B cell (primary cell): Measurements from ENCODE around the gene RIC3. TPM values are rescaled to one million over a fixed set of nuclear protein-coding genes. Genes with fewer than 3 reads are reported as not detected.

Experiments
- ATAC-seq: fragments of 200-7000 bp; cut with Tn5 transposase; one replicate; pipeline ENCODE4 v1.10.0; 2021; ENCODE audit warnings: low read depth, mild to moderate bottlenecking, moderate number of reproducible peaks, moderate library complexity
- CTCF ChIA-PET: fragments of 350-600 bp; sonication (Branson Sonifier 250); formaldehyde crosslinking; loops from one replicate; lab custom pipeline; 2021; ENCODE audit warnings: antibody characterized with exemption, inconsistent platforms; lab: Charles Lee
- POLR2A ChIA-PET: fragments of 350-600 bp; sonication (Branson Sonifier 250); formaldehyde crosslinking; loops from one replicate; lab custom pipeline; 2021; ENCODE audit warnings: antibody characterized with exemption; lab: Charles Lee
- DNase-seq: peaks from one replicate; pipeline ENCODE4 v3.0.0; 2013
- H2AFZ ChIP-seq: 2 replicates; pipeline ENCODE4 v1.6.1; 2012; ENCODE audit warnings: mild to moderate bottlenecking, low read depth, low read length; ENCODE audit not compliant: insufficient read depth, poor library complexity, severe bottlenecking
- H3K27ac ChIP-seq, 2 donors: 1 replicate in 1 of 2; 2 replicates in 1 of 2; pipeline ENCODE4 v1.5.1; 2012 to 2013; ENCODE audit warnings: low read length in 2 of 2, mild to moderate bottlenecking in 2 of 2, moderate library complexity in 1 of 2
- H3K27me3 ChIP-seq, 4 experiments: fragments of 200-600 bp in 1 of 4; sonication (generic) in 1 of 4; replicated peaks in 1 of 4; 1 replicate in 2 of 4; 2 replicates in 2 of 4; pipeline versions ENCODE4 v1.6.1 to v1.7.0; 2013 to 2016; ENCODE audit warnings: low read length in 3 of 4, mild to moderate bottlenecking in 2 of 4, mixed read lengths in 1 of 4, moderate library complexity in 1 of 4; ENCODE audit not compliant: insufficient read depth in 4 of 4, control insufficient read depth in 3 of 4; ENCODE audit errors: control extremely low read depth in 1 of 4
- H3K36me3 ChIP-seq, 2 experiments: replicated peaks in 1 of 2; 1 replicate in 1 of 2; 2 replicates in 1 of 2; pipeline versions ENCODE4 v1.6.1 to v1.7.1; 2013; ENCODE audit warnings: low read length in 1 of 2; ENCODE audit not compliant: insufficient read depth in 2 of 2, control insufficient read depth in 1 of 2; ENCODE audit errors: control extremely low read depth in 1 of 2, extremely low read depth in 1 of 2
- H3K4me1 ChIP-seq, 2 donors: fragments of 200-600 bp in 1 of 2; sonication (generic) in 1 of 2; 1 replicate in 1 of 2; 2 replicates in 1 of 2; pipeline versions ENCODE4 v1.5.1 to v1.6.1; 2013 to 2017; ENCODE audit warnings: low read length in 2 of 2; ENCODE audit not compliant: control insufficient read depth in 2 of 2, insufficient read depth in 2 of 2
- H3K4me2 ChIP-seq: replicated peaks from 2 replicates; pipeline ENCODE3; 2012; ENCODE audit warnings: mild to moderate bottlenecking, low read depth, low read length; ENCODE audit not compliant: poor library complexity, severe bottlenecking
- H3K4me3 ChIP-seq, 5 experiments: fragments of 200-600 bp in 1 of 5; sonication (generic) in 1 of 5; 1 replicate in 3 of 5; 2 replicates in 2 of 5; pipeline versions ENCODE4 v1.5.1 to v1.7.0; 2011 to 2016; ENCODE audit warnings: low read length in 4 of 5, mild to moderate bottlenecking in 4 of 5, low read depth in 2 of 5, control low read depth in 1 of 5, moderate library complexity in 1 of 5; ENCODE audit not compliant: insufficient read depth in 1 of 5; ENCODE audit errors: control extremely low read depth in 1 of 5, extremely low read depth in 1 of 5
- H3K79me2 ChIP-seq: fragments of 200-600 bp; sonication (generic); one replicate; pipeline ENCODE4 v1.6.0; 2016; ENCODE audit warnings: low read length; ENCODE audit not compliant: control insufficient read depth, insufficient read depth
- H3K9ac ChIP-seq: fragments of 200-600 bp; sonication (generic); 2 replicates; pipeline ENCODE4 v1.6.1; 2017; ENCODE audit warnings: mild to moderate bottlenecking, low read length, moderate library complexity
- H3K9me3 ChIP-seq, 3 donors: one replicate each; pipeline versions ENCODE4 v1.6.1 to v1.7.1; 2013; ENCODE audit warnings: low read length in 2 of 3; ENCODE audit not compliant: control insufficient read depth in 2 of 3, insufficient read depth in 1 of 3; ENCODE audit errors: control extremely low read depth in 1 of 3
- H4K20me1 ChIP-seq: 2 replicates; pipeline ENCODE4 v1.6.0; 2012; ENCODE audit warnings: mild to moderate bottlenecking, low read length; ENCODE audit not compliant: insufficient read depth, control insufficient read depth, poor library complexity, severe bottlenecking
- H3K27ac Mint-ChIP-seq: one replicate; pipeline ENCODE4 v1.8.0; 2021; ENCODE audit warnings: mixed read lengths
- H3K27me3 Mint-ChIP-seq: one replicate; pipeline ENCODE4 v1.8.0; 2021; ENCODE audit warnings: mixed read lengths
- H3K4me1 Mint-ChIP-seq: one replicate; pipeline ENCODE4 v1.8.0; 2021; ENCODE audit warnings: mixed read lengths
- H3K4me3 Mint-ChIP-seq: one replicate; pipeline ENCODE4 v1.8.0; 2021; ENCODE audit warnings: mixed read lengths
- H3K9me3 Mint-ChIP-seq: one replicate; pipeline ENCODE4 v1.8.0; 2022; ENCODE audit warnings: mixed read lengths; ENCODE audit not compliant: insufficient read depth
- CTCF ChIP-seq: fragments of 200-600 bp; IDR thresholded peaks from one replicate; pipeline ENCODE4 v1.8.0; 2022; ENCODE audit warnings: antibody characterized with exemption, mild to moderate bottlenecking
- EZH2 ChIP-seq: IDR thresholded peaks from 2 replicates; pipeline ENCODE4 v1.6.1; 2012; ENCODE audit warnings: borderline replicate concordance, low read depth, mild to moderate bottlenecking, moderate library complexity, low read length; ENCODE audit not compliant: insufficient read depth, poor library complexity, severe bottlenecking
- WGBS: methylation state at CpG from one replicate; pipeline ENCODE4 v1.1.5; 2013; ENCODE audit warnings: missing lambda C conversion rate; ENCODE audit not compliant: insufficient coverage; 5-methylcytosine and 5-hydroxymethylcytosine counted together
- intact Hi-C: fragments of 100-400 bp; cut with micrococcal nuclease; formaldehyde crosslinking; loops from one replicate; pipeline ENCODE4 v1.10.0; 2022
- polyA plus RNA-seq: library from polyadenylated mRNA; depleted of rRNA; stranded (reverse); fragments of >200 nt; gene quantifications from 2 replicates; pipeline ENCODE4 v1.2.3, GENCODE V29; 2012
- total RNA-seq, 2 donors: library from RNA; stranded (reverse); fragments of 120-200 nt in 1 of 2; gene quantifications; 1 replicate in 1 of 2; 2 replicates in 1 of 2; pipeline versions ENCODE4 v1.2.3 to v1.2.4, GENCODE V29; 2013 to 2022

Gene RIC3
- total and polyA plus RNA-seq, 2 donors (not counting 1 experiment from before 2014, with no cell fraction given): 62.4 to 74.6 TPM

GRCh38 chr11:8177136-8177535, 8.3 kb upstream of the RIC3 start:
- no peak overlapping the region for H2AFZ ChIP-seq
- no peaks in the 10 kb centered on the region for H3K4me1 ChIP-seq
- no peaks in the 10 kb centered on the region for H3K36me3 ChIP-seq
- WGBS: 70% methylated on average over 3 of the region's 5 CpGs
- no peaks in the 10 kb centered on the region for H3K4me1 Mint-ChIP-seq
- TF ChIP-seq EZH2 (no peak), CTCF (no peak)
- no peaks in the 10 kb centered on the region for H3K9me3 Mint-ChIP-seq
- ChIA-PET POLR2A (no interaction called here), CTCF (no interaction called here)
- DNase-seq: no peak
- no peaks in the 10 kb centered on the region for H4K20me1 ChIP-seq
- intact Hi-C loops: no loop called here
- no peaks in the 10 kb centered on the region for H3K79me2 ChIP-seq
- H3K4me3 ChIP-seq: no peak overlapping the region
- no peak overlapping the region for H3K4me2 ChIP-seq
- H3K9me3 ChIP-seq: no peaks in the 10 kb centered on the region
- peaks cover 41% of the 10 kb centered on the region for H3K27me3 Mint-ChIP-seq
- peaks cover 0 to 15% (median 2%) of the 10 kb centered on the region in 4 experiments for H3K27me3 ChIP-seq
- H3K27ac Mint-ChIP-seq: no peak overlapping the region
- H3K9ac ChIP-seq: no peak overlapping the region
- H3K27ac ChIP-seq: no peak overlapping the region
- ATAC-seq: no peak
- H3K4me3 Mint-ChIP-seq: no peak overlapping the region

GRCh38 chr11:8167796-8168195, 1.0 kb downstream of the RIC3 start:
- ATAC-seq: no peak
- peaks cover 16% of the 10 kb centered on the region for H3K27me3 Mint-ChIP-seq

More at GRCh38 chr11:8167796-8168195, 1.0 kb downstream of the RIC3 start:
- Histone ChIP-seq H3K36me3 (no peaks in the 10 kb centered on the region), H3K79me2 (peaks cover 65% of the 10 kb centered on the region), H3K27me3 (peaks cover 0 to 19% (median 9%) of the 10 kb centered on the region in 4 experiments), H3K4me2 (peak overlapping the region; percentile 84), H3K9ac (peak overlapping the region; percentile 82), H4K20me1 (peaks cover 17% of the 10 kb centered on the region), H3K4me1 (peaks cover 15 to 16% of the 10 kb centered on the region in 2 donors), H3K4me3 (peak overlapping the region in 3 of 5 experiments; percentile 81 to 89 (median 85)), H3K27ac (no peak overlapping the region), H2AFZ (peak overlapping the region; percentile 93), H3K9me3 (peaks cover 0 to 7% (median 2%) of the 10 kb centered on the region in 3 donors)
- H3K9me3 Mint-ChIP-seq: no peaks in the 10 kb centered on the region
- ChIA-PET CTCF (interaction anchor here (1.4 to 1.5 kb wide), 2 partner anchors 25 to 96 kb away, joined by 3 read pairs; partner anchors contain the start of gene LMO1), POLR2A (no interaction called here)
- WGBS: no CpG with 5 or more reads among the region's 4 CpGs
- DNase-seq: no peak
- no peak overlapping the region for H3K27ac Mint-ChIP-seq
- TF ChIP-seq EZH2 (no peak), CTCF (no peak)
- H3K4me3 Mint-ChIP-seq: peak overlapping the region; percentile 89
- peaks cover 39% of the 10 kb centered on the region for H3K4me1 Mint-ChIP-seq
- intact Hi-C loops: no loop called here
